Lower leg skin (tissue), 4 donors: ENCODE data around the gene AP3B1. TPM values are rescaled to one million over a fixed set of nuclear protein-coding genes. Genes with fewer than 3 reads are reported as not detected.

Experiments used
- DNase-seq, 2 donors: peaks; one replicate each; pipeline ENCODE4 v3.0.0-alpha.2; 2019; ENCODE audit warnings: low spot score in 2 of 2
- H3K4me3 ChIP-seq: fragments of 200-600 bp; sonication (generic); 2 replicates; pipeline ENCODE4 v1.5.1; 2017; ENCODE audit warnings: mild to moderate bottlenecking, low read depth; ENCODE audit not compliant: poor library complexity, severe bottlenecking
- POLR2A ChIP-seq, 2 donors: fragments of 450-650 bp; IDR thresholded peaks; one replicate each; pipeline ENCODE4 v1.6.1; 2016 to 2017; ENCODE audit warnings: antibody characterized with exemption in 2 of 2, mild to moderate bottlenecking in 1 of 2, moderate library complexity in 1 of 2
- WGBS, 2 donors: methylation state at CpG; one replicate each; pipeline ENCODE4 v1.1.5; 2018; 5-methylcytosine and 5-hydroxymethylcytosine counted together
- intact Hi-C: fragments of 100-400 bp; cut with DNase I; formaldehyde crosslinking; loops from one replicate; pipeline ENCODE4 v1.15.0; 2023; ENCODE audit warnings: low total_unique reads
- total RNA-seq, 4 donors: library from RNA; depleted of rRNA; stranded (reverse); fragments of >200 nt; gene quantifications; one replicate each; pipeline ENCODE4 v1.1.0, GENCODE V29; 2016
- TF ChIP-seq, protein P1 (sequence below), 3 donors: fragments of 450-650 bp; IDR thresholded peaks; one replicate each; pipeline ENCODE4 v1.5.1; 2016; ENCODE audit warnings: antibody characterized with exemption in 3 of 3, mild to moderate bottlenecking in 3 of 3, moderate library complexity in 2 of 3

Gene AP3B1
- total RNA-seq, 4 donors from 2014 or later = 23.5 to 37.7 (median 33.3) TPM

DNA sequence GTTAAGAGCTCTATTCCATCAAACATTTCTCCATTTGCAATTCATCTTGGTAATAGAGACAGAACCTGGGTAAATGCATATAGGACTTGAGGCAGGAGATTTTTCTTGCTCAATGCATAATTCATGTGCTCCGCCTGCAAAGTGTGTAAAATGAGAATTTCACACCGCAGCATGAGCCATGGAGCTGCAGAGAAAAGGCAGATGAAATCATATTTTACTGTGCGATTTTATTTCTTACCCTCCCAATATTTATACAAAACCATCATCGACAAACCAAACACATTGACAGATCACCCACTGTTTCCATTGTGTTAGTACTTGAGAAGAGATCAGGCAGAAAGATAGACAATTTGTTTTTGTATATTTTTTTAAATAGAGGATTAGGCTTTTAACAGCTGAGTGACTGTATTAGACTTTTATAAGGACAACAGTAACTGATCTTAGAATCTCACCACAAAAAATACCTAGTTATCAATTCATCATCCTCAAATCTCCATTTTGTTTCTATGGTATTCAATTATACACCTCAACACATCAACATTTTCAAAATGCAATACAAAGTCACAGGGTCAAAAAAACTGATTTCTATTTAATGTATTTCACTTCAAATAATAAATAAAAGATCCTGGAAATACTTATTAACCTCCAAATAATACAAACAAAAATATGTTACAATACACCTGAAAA is 191.1 kb downstream of the AP3B1 start:
- no peak overlapping the region for H3K4me3 ChIP-seq
- 92 to 96% methylated on average over 4 of the region's 4 CpGs for WGBS, 2 donors
- DNase-seq = no peak
- intact Hi-C loops = no loop called here
- TF ChIP-seq POLR2A (IDR thresholded peaks at IDR 0.05) = no peak
- TF ChIP-seq, protein P1, sequence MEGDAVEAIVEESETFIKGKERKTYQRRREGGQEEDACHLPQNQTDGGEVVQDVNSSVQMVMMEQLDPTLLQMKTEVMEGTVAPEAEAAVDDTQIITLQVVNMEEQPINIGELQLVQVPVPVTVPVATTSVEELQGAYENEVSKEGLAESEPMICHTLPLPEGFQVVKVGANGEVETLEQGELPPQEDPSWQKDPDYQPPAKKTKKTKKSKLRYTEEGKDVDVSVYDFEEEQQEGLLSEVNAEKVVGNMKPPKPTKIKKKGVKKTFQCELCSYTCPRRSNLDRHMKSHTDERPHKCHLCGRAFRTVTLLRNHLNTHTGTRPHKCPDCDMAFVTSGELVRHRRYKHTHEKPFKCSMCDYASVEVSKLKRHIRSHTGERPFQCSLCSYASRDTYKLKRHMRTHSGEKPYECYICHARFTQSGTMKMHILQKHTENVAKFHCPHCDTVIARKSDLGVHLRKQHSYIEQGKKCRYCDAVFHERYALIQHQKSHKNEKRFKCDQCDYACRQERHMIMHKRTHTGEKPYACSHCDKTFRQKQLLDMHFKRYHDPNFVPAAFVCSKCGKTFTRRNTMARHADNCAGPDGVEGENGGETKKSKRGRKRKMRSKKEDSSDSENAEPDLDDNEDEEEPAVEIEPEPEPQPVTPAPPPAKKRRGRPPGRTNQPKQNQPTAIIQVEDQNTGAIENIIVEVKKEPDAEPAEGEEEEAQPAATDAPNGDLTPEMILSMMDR (IDR thresholded peaks at IDR 0.05) = no peak

- TF ChIP-seq, protein P1 (IDR thresholded peaks at IDR 0.05) = no peak
- TF ChIP-seq POLR2A (IDR thresholded peaks at IDR 0.05) = no peak
- H3K4me3 ChIP-seq = no peak overlapping the region
- intact Hi-C loops = no loop called here
- DNase-seq = no peak
These were observed 192.0 kb downstream of the AP3B1 start for GRCh38 chr5:78102500-78102899.

DNA sequence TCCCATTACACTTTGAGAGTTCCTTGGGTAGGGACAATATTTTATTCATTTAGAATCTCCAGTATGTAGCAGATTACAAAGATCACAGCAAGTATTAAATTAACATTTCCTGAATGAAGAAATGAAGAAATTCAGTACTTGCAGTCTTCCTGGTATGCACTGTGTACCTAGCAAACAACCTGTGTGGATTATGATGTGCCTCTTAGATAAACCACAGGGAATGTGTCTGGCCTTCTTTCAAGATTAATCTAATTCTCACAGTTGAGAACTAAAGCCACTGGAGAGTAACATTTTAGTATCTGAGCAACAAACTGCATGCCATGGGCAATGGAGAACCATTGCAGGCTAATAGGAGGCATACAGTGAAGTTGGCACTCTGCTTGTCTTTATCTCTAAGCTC is 199.4 kb downstream of the AP3B1 start:
- no peak overlapping the region for H3K4me3 ChIP-seq
- intact Hi-C loops = no loop called here
- TF ChIP-seq, protein P1 (IDR thresholded peaks at IDR 0.05) = no peak
- no peak for TF ChIP-seq POLR2A (IDR thresholded peaks at IDR 0.05)
- no peak for DNase-seq

DNA sequence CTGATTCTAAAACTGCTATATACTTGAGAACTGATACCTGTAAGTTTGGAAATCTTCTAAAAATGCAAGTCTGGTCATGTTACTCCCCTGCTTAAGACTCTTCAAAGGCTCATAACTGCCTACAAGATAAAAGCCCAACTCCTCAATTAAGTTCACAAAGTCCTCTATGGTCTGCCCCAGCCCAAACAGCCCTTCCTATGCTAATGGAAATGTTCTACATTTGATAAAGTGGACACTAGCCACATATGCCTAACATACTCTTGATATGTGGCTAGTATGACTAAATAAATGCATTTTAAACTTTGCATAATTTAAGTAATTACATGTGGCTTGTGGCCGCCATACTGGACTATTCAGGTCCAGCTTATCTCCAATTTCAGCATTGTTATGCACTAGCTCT is 204.5 kb downstream of the AP3B1 start:
- no peak for TF ChIP-seq POLR2A (IDR thresholded peaks at IDR 0.05)
- TF ChIP-seq, protein P1 (IDR thresholded peaks at IDR 0.05) = no peak
- DNase-seq = no peak
- intact Hi-C loops = no loop called here
- H3K4me3 ChIP-seq = no peak overlapping the region
- 97 to 100% methylated on average over 1 of the region's 1 CpG for WGBS, 2 donors

- TF ChIP-seq, protein P1 (IDR thresholded peaks at IDR 0.05) = no peak
- TF ChIP-seq POLR2A (IDR thresholded peaks at IDR 0.05) = no peak
- H3K4me3 ChIP-seq = no peak overlapping the region
- intact Hi-C loops = no loop called here
- no peak for DNase-seq
These were observed 215.6 kb downstream of the AP3B1 start for GRCh38 chr5:78078858-78079257.
